ENCODE data around the gene MEDAG.

MEDAG gene

DNA sequence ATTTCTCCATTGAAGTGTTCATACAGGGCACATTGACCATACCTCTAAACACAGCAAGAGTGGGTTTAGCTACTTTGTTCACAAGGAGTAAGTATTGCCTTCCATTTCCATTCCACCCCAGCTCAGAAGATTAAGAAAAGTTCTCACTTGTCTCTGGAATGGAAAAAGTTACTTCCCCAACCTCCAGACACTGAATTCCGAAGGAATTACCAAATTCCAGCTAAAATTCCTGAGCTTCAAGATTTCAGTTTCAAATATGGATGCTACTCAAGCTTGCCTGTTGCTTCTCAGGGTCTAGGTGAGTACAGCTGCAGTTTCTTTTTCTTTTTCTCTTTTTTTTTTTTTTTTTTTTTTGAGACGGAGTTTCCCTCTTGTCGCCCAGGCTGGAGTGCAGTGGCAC, 60.0 kb downstream of the MEDAG start:
- no peak for DNase-seq

DNA sequence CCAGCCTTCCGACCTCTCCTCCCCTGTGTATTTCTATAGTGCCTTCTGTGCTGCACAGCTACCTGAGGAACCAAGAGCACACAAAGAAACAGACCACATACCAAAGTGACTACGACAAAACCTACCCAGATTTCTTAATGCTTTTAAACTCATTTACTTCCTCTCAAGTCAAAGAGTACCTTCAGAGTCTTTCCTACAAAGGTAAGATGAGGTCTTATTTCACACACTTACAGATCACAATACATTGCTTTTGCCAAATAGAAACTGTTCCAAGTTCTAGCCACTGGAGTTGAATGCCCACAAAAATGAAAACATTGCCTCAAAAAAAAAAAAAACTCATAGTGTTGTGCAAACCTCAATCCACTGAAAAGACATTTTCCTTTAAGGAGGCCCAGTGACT, 62.8 kb downstream of the MEDAG start:
- no peak for DNase-seq

DNA sequence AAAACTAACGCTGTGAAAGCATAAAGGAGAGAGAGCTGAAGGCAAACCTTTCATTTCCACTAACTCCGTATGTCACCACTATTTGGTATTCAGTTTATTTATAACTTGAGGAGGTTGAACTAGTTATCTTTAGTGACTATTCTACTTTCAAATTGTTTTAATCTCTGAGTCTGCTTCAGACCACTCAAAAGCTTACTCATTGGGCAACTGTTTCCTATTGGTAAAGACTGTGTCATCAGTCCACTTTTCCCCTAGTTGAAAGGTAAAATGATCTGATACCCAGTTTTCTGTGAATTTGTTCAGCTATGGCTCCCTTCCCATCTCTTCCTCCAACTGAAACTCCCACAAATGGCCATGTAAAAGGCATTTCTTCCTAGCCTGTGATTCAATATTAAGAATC, 65.5 kb downstream of the MEDAG start:
- no peak for DNase-seq

DNA sequence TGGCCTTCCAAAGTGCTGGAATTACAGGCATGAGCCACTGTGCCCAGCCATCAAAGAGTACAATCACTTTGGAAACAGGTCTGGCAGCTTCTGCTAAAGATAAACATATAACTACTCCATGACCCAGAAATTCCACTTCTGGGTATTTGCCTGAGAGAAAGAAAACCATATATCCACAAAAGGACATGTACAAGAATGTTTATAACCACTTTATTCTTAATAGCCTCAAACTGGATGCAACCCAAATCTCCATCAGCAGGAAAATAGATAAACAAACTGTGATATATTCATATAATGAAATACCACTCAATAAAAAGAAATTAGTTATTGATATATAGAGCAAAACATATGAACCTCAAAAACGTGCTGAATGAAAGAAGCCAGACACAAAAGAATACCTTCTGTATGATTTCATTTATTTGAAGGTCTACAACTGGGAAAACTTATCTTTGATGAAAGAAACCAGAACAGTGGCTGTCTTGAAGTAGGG, 66.9 kb downstream of the MEDAG start:
- no peak for DNase-seq

DNA sequence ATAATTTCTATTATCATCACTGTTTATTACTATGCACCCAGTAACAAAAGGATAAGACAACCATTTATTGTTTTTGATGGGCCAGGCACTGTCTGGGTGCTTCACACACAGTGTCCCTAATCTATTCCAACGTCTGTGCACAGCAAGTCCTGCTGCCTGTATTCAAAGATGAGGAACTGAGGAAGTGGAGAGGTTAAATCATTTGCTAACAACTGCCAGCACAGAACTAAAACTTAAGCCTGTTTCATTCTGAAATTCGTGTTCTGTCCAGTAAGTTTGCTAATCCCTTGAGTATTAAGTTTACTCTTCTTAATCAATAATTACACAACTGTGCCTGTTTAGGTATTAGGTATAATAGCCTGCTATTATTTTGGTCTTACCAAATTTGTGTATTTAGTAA, 68.3 kb downstream of the MEDAG start:
- no peak for DNase-seq

All from activated T-cell treated with anti-CD3 and anti-CD28 coated beads, Interleukin-2, amount 50 U/mL, for 48 hours (primary cell).